Ishikawa (cell line): ENCODE measurements around the gene DNAJB11.

Experiments used
- CEBPB ChIP-seq: IDR thresholded peaks from 2 replicates; pipeline ENCODE4 v1.6.1; 2012
- CREB1 ChIP-seq: IDR thresholded peaks from 2 replicates; pipeline ENCODE4 v1.6.1; 2012; ENCODE audit warnings: low read depth
- EGR1 ChIP-seq: IDR thresholded peaks from 2 replicates; pipeline ENCODE4 v1.6.1; 2012
- EP300 ChIP-seq: IDR thresholded peaks from 2 replicates; pipeline ENCODE4 v1.6.1; 2012; ENCODE audit warnings: borderline replicate concordance
- FOXM1 ChIP-seq: IDR thresholded peaks from 2 replicates; pipeline ENCODE4 v1.6.1; 2012; ENCODE audit warnings: low read depth, borderline replicate concordance
- NFIC ChIP-seq: IDR thresholded peaks from 2 replicates; pipeline ENCODE4 v1.6.1; 2012
- RAD21 ChIP-seq: IDR thresholded peaks from 2 replicates; pipeline ENCODE4 v1.6.1; 2012; ENCODE audit warnings: low read depth
- TAF1 ChIP-seq: IDR thresholded peaks from 2 replicates; pipeline ENCODE4 v1.6.1; 2012; ENCODE audit warnings: low read depth, mild to moderate bottlenecking
- TCF12 ChIP-seq: IDR thresholded peaks from 2 replicates; pipeline ENCODE4 v1.6.1; 2012; ENCODE audit warnings: low read depth
- TEAD4 ChIP-seq: IDR thresholded peaks from 2 replicates; pipeline ENCODE4 v1.6.1; 2012
- YY1 ChIP-seq: IDR thresholded peaks from 2 replicates; pipeline ENCODE4 v1.6.1; 2012; ENCODE audit warnings: low read depth
- ZBTB7A ChIP-seq: IDR thresholded peaks from 2 replicates; pipeline ENCODE4 v1.6.1; 2012; ENCODE audit warnings: low read depth
- TF ChIP-seq, protein P1 (sequence below): IDR thresholded peaks from 2 replicates; pipeline ENCODE4 v1.6.1; 2012; ENCODE audit warnings: low read depth, mild to moderate bottlenecking
- TF ChIP-seq, protein P2 (sequence below): IDR thresholded peaks from 2 replicates; pipeline ENCODE4 v1.6.1; 2012
- TF ChIP-seq, protein P3 (sequence below): IDR thresholded peaks from 2 replicates; pipeline ENCODE4 v1.6.1; 2012

Gene DNAJB11

DNA sequence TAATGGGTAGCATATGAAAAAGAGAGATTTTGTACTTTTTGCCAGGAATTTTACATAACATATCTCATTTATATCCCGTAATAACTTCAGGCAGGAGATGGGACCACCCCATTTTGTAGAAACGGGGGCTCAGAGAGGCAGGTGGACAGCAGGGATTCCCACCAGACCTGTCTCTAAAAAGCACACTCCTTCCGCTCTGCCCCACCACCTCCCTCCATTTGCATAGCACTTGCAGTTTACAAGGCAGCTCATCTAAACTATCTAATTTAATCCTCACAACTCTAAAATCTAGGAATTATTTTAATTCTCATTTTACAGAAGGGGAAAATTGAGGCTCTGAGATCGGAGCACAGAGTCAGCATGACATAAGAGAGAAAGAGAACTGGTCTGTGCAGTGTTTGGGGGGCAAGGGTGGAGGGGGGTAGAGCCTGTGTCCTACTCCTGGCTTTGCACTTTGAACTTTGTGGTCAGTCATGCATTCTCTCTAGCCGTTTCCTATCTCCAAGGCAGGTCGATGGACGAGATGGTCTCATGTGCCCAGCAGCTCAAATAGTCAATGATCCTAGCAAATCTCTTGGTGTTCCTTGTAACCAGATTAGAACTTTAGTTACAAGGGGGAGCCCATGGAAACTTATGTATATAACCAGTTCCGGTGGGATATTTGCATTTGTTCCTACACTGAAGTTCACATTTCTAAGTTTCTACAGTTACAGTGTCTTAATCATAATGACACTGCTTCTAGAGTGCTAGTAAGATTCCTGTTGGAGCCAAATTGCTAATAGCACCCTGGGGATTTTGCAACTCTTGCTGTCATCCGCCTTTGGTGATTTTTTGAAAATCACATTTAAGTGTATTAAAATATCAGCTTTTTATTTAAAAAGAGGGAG lies 44.9 kb upstream of the DNAJB11 start:
- TF ChIP-seq TCF12 = no peak

DNA sequence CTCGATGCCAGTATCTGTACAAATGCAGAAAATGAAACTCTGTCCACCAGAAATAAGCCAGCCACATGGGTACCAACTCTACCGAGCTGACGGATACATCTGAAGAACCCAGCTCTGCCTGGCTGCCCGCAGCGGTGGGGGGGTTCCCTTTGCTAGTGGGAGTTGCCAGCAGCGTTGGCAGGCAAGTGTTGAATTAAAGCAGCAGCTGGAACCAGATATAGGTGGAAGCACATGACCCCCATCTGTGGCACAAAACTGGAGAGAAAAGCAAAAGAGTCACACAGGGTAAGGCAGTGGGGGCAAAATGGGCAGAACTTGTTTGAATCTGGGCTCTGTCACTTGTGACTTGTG lies 44.3 kb upstream of the DNAJB11 start:
- TF ChIP-seq CEBPB (no peak), CREB1 (no peak), EGR1 (no peak), TCF12 (no peak), FOXM1 (no peak), RAD21 (no peak), YY1 (no peak), TEAD4 (no peak), TAF1 (no peak), ZBTB7A (no peak), EP300 (no peak)
- TF ChIP-seq, protein P1, sequence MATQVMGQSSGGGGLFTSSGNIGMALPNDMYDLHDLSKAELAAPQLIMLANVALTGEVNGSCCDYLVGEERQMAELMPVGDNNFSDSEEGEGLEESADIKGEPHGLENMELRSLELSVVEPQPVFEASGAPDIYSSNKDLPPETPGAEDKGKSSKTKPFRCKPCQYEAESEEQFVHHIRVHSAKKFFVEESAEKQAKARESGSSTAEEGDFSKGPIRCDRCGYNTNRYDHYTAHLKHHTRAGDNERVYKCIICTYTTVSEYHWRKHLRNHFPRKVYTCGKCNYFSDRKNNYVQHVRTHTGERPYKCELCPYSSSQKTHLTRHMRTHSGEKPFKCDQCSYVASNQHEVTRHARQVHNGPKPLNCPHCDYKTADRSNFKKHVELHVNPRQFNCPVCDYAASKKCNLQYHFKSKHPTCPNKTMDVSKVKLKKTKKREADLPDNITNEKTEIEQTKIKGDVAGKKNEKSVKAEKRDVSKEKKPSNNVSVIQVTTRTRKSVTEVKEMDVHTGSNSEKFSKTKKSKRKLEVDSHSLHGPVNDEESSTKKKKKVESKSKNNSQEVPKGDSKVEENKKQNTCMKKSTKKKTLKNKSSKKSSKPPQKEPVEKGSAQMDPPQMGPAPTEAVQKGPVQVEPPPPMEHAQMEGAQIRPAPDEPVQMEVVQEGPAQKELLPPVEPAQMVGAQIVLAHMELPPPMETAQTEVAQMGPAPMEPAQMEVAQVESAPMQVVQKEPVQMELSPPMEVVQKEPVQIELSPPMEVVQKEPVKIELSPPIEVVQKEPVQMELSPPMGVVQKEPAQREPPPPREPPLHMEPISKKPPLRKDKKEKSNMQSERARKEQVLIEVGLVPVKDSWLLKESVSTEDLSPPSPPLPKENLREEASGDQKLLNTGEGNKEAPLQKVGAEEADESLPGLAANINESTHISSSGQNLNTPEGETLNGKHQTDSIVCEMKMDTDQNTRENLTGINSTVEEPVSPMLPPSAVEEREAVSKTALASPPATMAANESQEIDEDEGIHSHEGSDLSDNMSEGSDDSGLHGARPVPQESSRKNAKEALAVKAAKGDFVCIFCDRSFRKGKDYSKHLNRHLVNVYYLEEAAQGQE = no peak
- TF ChIP-seq, protein P2, sequence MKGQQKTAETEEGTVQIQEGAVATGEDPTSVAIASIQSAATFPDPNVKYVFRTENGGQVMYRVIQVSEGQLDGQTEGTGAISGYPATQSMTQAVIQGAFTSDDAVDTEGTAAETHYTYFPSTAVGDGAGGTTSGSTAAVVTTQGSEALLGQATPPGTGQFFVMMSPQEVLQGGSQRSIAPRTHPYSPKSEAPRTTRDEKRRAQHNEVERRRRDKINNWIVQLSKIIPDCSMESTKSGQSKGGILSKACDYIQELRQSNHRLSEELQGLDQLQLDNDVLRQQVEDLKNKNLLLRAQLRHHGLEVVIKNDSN = no peak

DNA sequence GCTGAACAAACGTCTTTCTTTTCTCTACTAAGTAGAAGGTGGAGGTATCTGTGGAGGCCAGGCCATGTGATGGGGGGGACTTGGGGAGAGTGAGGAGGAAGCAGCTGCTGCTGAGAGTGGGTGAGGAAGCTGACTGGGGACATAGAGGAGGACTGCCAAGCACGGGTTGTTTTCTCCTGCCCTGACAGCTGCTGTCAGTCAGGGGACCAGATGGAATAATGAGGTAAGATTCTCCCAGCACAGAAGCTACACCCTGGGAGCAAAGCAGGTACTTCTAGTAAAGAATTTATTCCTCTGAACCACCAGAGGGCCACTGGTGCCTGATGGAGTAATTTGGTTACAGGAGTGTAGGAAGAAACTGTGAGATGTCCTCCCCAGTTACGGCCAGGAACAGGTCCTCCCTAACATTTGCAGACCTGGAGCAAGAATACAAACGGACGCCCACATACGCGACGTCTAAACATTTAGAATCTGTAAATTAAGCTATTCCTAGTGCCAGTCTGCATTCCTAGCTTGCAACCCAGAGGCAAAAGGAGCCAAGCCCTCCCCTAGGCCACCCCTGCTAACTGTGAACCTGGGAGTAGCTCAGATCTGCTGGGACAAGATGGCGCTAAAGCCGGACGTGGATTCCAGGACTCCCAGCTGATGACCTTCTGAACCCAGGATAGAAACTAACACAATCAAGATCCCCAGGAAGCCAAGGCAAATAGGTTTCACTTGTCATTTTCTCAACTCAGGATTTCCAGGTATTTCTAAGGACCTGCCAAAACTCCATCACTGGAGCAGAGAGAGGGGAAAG lies 41.1 kb upstream of the DNAJB11 start:
- TF ChIP-seq, protein P3, sequence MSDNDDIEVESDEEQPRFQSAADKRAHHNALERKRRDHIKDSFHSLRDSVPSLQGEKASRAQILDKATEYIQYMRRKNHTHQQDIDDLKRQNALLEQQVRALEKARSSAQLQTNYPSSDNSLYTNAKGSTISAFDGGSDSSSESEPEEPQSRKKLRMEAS = no peak
- TF ChIP-seq ZBTB7A = no peak
- no peak for TF ChIP-seq NFIC
- TF ChIP-seq EP300 = no peak
- no peak for TF ChIP-seq FOXM1
- TF ChIP-seq, protein P1 = no peak
- TF ChIP-seq RAD21 = no peak
- TF ChIP-seq TEAD4 = no peak
- no peak for TF ChIP-seq TAF1
- no peak for TF ChIP-seq EGR1
- no peak for TF ChIP-seq CREB1
- no peak for TF ChIP-seq CEBPB
- no peak for TF ChIP-seq TCF12
- TF ChIP-seq, protein P2 = no peak
- no peak for TF ChIP-seq YY1

DNA sequence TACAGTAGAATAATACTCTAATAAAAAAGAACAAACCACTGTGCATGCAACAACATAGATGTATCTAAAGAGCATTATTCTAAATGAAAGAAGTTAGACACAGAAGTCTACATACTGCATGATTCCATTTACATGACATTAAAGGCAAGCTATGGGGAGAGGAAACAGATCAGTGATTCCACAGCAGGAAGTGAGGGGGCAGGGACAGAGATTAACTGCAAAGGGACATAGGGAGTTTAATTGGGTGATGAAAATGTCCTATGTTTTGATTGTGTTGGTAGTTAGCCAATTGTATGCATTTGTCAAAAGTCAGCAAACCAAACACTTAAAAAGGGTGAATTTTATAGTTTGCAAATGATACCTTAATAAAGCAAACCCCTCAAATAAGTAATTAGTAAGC lies 40.1 kb upstream of the DNAJB11 start:
- TF ChIP-seq EP300 (no peak), NFIC (peak; percentile 42; the same call in 1 of the 2 replicates)

DNA sequence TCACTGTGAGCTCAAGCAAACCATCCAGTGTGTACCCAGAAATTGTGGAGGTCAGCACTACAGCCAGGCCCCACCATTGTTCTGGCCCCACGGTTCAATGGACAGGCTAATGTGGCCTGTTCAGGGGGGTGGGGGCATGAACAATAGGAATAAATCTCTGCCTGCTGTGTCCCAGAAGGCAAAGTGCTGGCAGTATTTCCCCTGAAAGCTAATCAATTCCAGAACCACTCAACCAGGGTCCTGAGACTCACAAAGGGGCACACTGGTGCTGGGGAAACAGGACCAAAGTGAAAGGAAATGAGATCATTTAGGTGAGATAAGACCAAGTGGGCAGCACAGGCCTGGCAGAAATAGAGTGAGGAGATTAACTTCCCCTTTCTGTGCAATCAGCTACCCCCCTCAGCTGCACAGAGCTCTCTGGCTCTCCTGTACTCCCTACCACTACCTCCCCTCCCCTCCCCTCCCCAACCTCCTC lies 37.9 kb upstream of the DNAJB11 start:
- TF ChIP-seq TEAD4 (peak; percentile 87), YY1 (peak; percentile 35; the same call in 1 of the 2 replicates), RAD21 (no peak), TAF1 (no peak), TCF12 (peak; percentile 95), NFIC (peak; percentile 94), EP300 (peak; percentile 95), FOXM1 (peak; percentile 81), ZBTB7A (peak; percentile 87), CEBPB (peak; percentile 59; the same call in 1 of the 2 replicates)
- TF ChIP-seq, protein P2 = peak; percentile 36; the same call in 1 of the 2 replicates
- TF ChIP-seq, protein P3 = peak; percentile 63
- TF ChIP-seq, protein P1 = no peak
